SH-SY5Y (cell line): ENCODE data around the gene CSK.

Experiments
- GATA2 ChIP-seq: IDR thresholded peaks from 2 replicates; pipeline ENCODE4 v1.6.1; 2011; ENCODE audit warnings: mild to moderate bottlenecking, low read depth, low read length
- GATA3 ChIP-seq: IDR thresholded peaks from 2 replicates; pipeline ENCODE4 v1.6.1; 2011; ENCODE audit warnings: low read depth, mild to moderate bottlenecking, low read length, moderate library complexity

DNA sequence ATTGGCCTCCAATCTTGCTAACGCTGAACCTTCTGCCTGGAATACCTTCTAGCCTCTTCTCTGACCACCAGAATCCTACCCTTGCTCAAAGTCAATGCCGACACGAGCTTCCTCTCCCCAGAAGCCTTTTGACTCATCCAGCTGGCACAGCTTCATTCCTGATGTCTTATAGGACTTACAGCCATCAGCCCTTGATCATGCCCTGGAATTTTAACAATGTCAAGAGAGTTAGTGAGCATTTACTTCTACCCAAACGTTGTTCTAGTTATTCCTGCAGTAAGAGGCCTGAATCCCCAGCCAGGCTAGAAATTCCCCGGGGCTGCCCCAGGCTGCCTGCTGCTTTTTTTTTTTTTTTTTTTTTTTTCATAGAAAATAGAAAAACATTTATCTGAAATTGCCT, 29.3 kb upstream of the CSK start:
- TF ChIP-seq GATA2 (no peak), GATA3 (no peak)
